GM12878 (cell line): Measurements from ENCODE around the gene FYTTD1.

ENCODE experiments used
- DPF2 ChIP-seq: fragments of 450-650 bp; IDR thresholded peaks from 2 replicates; pipeline ENCODE4 v1.6.1; 2017; ENCODE audit warnings: mild to moderate bottlenecking
- EP300 ChIP-seq, 2 experiments: fragments of 150-350 bp in 1 of 2; IDR thresholded peaks; 2 replicates each; pipeline ENCODE4 v1.6.1; 2011 to 2012; ENCODE audit warnings: low read depth in 2 of 2, low read length in 2 of 2, borderline replicate concordance in 1 of 2, improper control_type of control experiment in 1 of 2, inconsistent platforms in 1 of 2; ENCODE audit not compliant: control insufficient read depth in 1 of 2
- EZH2 ChIP-seq: IDR thresholded peaks from 2 replicates; pipeline ENCODE4 v1.6.1; 2012; ENCODE audit warnings: low read depth, mild to moderate bottlenecking, control low read depth, inconsistent platforms, low read length, borderline replicate concordance; ENCODE audit not compliant: control insufficient read depth
- HDAC2 ChIP-seq: fragments of 200-600 bp; sonication (generic); IDR thresholded peaks from 2 replicates; pipeline ENCODE4 v1.6.1; 2017
- KAT2A ChIP-seq: conservative IDR thresholded peaks from 2 replicates; pipeline ENCODE4 v1.6.1; 2011; ENCODE audit warnings: low read depth, low read length; ENCODE audit not compliant: control insufficient read depth
- POLR2AphosphoS5 ChIP-seq: IDR thresholded peaks from 2 replicates; pipeline ENCODE4 v1.6.1; 2011; ENCODE audit warnings: mild to moderate bottlenecking, low read length, inconsistent platforms
- REST ChIP-seq: IDR thresholded peaks from 2 replicates; pipeline ENCODE4 v1.6.1; 2012; ENCODE audit warnings: mild to moderate bottlenecking, low read depth, low read length
- TAF1 ChIP-seq: IDR thresholded peaks from 2 replicates; pipeline ENCODE4 v1.6.1; 2011; ENCODE audit warnings: mild to moderate bottlenecking, low read depth, low read length, borderline replicate concordance
- ZBTB11 ChIP-seq: fragments of 450-650 bp; formaldehyde crosslinking; IDR thresholded peaks from 2 replicates; pipeline ENCODE4 v1.5.0; 2022; ENCODE audit warnings: mild to moderate bottlenecking, missing genetic modification characterization
- ZNF217 ChIP-seq: fragments of 450-650 bp; IDR thresholded peaks from 2 replicates; pipeline ENCODE4 v1.6.1; 2017; ENCODE audit warnings: antibody characterized with exemption, mild to moderate bottlenecking
- TF ChIP-seq, protein P1 (sequence below): IDR thresholded peaks from 2 replicates; pipeline ENCODE4 v1.6.1; 2011; ENCODE audit warnings: low read depth, low read length, improper control_type of control experiment, borderline replicate concordance
- TF ChIP-seq, protein P2 (sequence below): fragments of 450-650 bp; IDR thresholded peaks from 2 replicates; pipeline ENCODE4 v1.6.1; 2017; ENCODE audit warnings: mild to moderate bottlenecking, low read depth, inconsistent platforms; ENCODE audit not compliant: poor library complexity, severe bottlenecking
- TF ChIP-seq, protein P3 (sequence below): IDR thresholded peaks from 2 replicates; pipeline ENCODE4 v1.6.1; 2012; ENCODE audit warnings: low read depth, low read length, improper control_type of control experiment

DNA sequence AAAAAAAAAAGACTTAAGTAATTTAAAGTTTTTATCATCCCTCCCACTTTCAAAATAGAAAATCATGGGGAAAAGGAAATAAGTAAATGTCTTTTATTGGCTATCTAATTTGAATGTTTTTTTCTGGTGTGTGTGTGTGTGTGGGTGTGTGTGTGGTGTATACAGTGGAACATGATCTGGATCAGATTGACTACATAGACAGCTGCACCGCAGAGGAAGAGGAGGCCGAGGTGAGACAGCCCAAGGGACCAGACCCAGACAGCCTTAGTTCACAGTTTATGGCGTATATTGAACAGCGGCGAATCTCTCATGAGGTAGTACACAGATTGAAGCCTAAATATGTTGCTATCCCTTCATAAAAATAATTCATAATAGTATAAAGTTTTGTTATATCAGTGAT is 85.8 kb downstream of the FYTTD1 start:
- TF ChIP-seq, protein P1, sequence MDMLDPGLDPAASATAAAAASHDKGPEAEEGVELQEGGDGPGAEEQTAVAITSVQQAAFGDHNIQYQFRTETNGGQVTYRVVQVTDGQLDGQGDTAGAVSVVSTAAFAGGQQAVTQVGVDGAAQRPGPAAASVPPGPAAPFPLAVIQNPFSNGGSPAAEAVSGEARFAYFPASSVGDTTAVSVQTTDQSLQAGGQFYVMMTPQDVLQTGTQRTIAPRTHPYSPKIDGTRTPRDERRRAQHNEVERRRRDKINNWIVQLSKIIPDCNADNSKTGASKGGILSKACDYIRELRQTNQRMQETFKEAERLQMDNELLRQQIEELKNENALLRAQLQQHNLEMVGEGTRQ, result no peak
- TF ChIP-seq, protein P2, sequence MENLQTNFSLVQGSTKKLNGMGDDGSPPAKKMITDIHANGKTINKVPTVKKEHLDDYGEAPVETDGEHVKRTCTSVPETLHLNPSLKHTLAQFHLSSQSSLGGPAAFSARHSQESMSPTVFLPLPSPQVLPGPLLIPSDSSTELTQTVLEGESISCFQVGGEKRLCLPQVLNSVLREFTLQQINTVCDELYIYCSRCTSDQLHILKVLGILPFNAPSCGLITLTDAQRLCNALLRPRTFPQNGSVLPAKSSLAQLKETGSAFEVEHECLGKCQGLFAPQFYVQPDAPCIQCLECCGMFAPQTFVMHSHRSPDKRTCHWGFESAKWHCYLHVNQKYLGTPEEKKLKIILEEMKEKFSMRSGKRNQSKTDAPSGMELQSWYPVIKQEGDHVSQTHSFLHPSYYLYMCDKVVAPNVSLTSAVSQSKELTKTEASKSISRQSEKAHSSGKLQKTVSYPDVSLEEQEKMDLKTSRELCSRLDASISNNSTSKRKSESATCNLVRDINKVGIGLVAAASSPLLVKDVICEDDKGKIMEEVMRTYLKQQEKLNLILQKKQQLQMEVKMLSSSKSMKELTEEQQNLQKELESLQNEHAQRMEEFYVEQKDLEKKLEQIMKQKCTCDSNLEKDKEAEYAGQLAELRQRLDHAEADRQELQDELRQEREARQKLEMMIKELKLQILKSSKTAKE, result no peak
- no peak for TF ChIP-seq TAF1
- TF ChIP-seq, protein P3, sequence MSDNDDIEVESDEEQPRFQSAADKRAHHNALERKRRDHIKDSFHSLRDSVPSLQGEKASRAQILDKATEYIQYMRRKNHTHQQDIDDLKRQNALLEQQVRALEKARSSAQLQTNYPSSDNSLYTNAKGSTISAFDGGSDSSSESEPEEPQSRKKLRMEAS, result no peak
- no peak for TF ChIP-seq ZBTB11 (CRISPR knock-in tag)
- TF ChIP-seq HDAC2, result no peak
- no peak for TF ChIP-seq KAT2A
- no peak for TF ChIP-seq EZH2
- TF ChIP-seq REST, result no peak
- no peak for TF ChIP-seq DPF2
- TF ChIP-seq POLR2AphosphoS5, result no peak
- no peak for TF ChIP-seq EP300 (IDR thresholded peaks at IDR 0.05; ENCODE audit: borderline replicate concordance in 1 of 2, control insufficient read depth in 1 of 2, low read depth in 2 of 2, low read length in 2 of 2)
- no peak for TF ChIP-seq ZNF217
